ENCODE measurements around the gene STARD10. TPM values are rescaled to one million over a fixed set of nuclear protein-coding genes. Genes with fewer than 3 reads are reported as not detected.

STARD10 gene
- total and polyA plus RNA-seq, 9 of the 15 experiments (the other 6 are each of a cell fraction or from before 2014, with no cell fraction given), result 0.15 to 52.9 (median 32.3) TPM

GRCh38 chr11:72821920-72822799 lies 28.3 kb upstream of the STARD10 start (continued):
- TF ChIP-seq ZBTB9 (CRISPR knock-in tag; IDR thresholded peaks at IDR 0.05) (no peak; the same call in 1 of the 2 replicates), ZNF699 (CRISPR knock-in tag; IDR thresholded peaks at IDR 0.05; ENCODE audit: insufficient replicate concordance) (no peak)

DNA sequence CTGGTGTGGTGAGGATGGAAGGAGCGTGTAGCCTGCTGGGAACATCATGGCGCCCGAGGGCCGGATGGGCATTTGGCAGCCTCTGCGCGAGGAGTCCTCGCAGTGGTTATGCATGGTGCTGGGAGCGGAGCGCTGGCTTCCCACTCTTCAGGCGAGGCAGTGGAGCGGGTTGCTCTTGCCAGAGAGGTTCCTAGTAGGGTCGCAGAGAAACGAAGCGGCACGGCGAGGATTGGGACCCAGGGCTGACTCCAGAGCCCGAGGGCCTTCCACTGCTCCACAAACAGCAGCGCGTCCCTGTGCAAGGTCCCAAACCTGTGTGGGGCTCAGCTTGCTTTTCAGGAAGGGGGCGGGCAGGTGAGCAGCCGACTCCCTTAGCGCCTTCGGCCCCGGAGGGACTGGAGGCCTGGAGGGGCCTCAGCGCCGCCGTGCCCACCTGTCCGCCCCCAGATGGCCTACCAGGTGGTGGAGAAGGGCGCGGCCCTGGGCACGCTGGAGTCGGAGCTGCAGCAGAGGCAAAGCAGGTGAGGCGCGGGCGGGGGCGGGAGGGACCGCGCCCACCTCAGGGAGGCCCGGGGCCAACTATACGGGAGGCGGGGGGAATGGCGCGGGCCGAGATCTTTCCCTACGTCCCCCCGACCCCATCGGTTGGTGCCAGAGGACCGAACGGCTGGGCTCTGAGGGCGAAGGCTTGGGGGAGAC lies 27.5 kb upstream of the STARD10 start:
- DNase-seq (ENCODE audit: extremely low read depth in 1 of 4, low spot score in 3 of 4) (peak in 2 of 4 experiments; percentile 53 to 55), ATAC-seq (peak; percentile 11), FAIRE-seq (no peak)
- BruUV-seq (replicated peaks), result no TSS peak
- Histone ChIP-seq H3K36me3 (ENCODE audit: control insufficient read depth, insufficient read depth, low read length) (no peaks in the 10 kb centered on the region), H3K9me3 (replicated peaks; ENCODE audit: control insufficient read depth, insufficient read depth, low read depth, low read length) (no peaks in the 10 kb centered on the region), H3K9ac (ENCODE audit: insufficient read depth in 1 of 2, low read depth in 2 of 2, low read length in 2 of 2) (peak overlapping the region; percentile 66 to 94), H3K27ac (ENCODE audit: extremely low read depth, low read depth, low read length) (peak overlapping the region; percentile 60; the same call in 1 of the 3 replicates), H4K20me1 (replicated peaks; ENCODE audit: control insufficient read depth, insufficient read depth, low read length) (no peaks in the 10 kb centered on the region), H3K27me3 (ENCODE audit: control insufficient read depth in 2 of 2, insufficient read depth in 2 of 2, low read length in 2 of 2) (no peaks in the 10 kb centered on the region), H3K79me2 (ENCODE audit: control insufficient read depth, insufficient read depth, low read length) (no peaks in the 10 kb centered on the region), H2AFZ (ENCODE audit: low read depth, low read length) (peak overlapping the region; percentile 96), H3K4me1 (replicated peaks in 1 of 2; ENCODE audit: control insufficient read depth in 2 of 2, insufficient read depth in 2 of 2, low read length in 2 of 2) (peaks cover 6 to 35% of the 10 kb centered on the region in 2 experiments; a peak in 4 of 5 replicates), H3K4me2 (ENCODE audit: insufficient read depth, low read length) (peak overlapping the region; percentile 85), H3K4me3 (peak overlapping the region; percentile 42), H3K9me1 (ENCODE audit: control insufficient read depth, insufficient read depth, low read length) (peaks cover 5% of the 10 kb centered on the region)
- CTCF ChIA-PET (ENCODE audit: low intra/inter-chr PET ratio), result interaction anchor here (0.7 kb wide), 1 partner anchor 319 kb away, joined by 3 read pairs; no protein-coding TSS in a partner anchor
- intact Hi-C loops (cut with micrococcal nuclease) (no loop called here), in situ Hi-C loops (cut with MboI) (no loop called here)
- POLR2A ChIA-PET, result interaction anchor here (0.6 to 1.1 kb wide), 6 partner anchors 8 to 558 kb away, joined by 3 to 4 read pairs (median 3); partner anchors contain the start of gene FCHSD2
- WGBS (ENCODE audit: insufficient coverage, low coverage, missing lambda C conversion rate), result 74% methylated on average over 28 of the region's 50 CpGs
- no peak for TF ChIP-seq THRA (IDR thresholded peaks at IDR 0.05)
- TF ChIP-seq JUND (IDR thresholded peaks at IDR 0.05; ENCODE audit: borderline replicate concordance, low read depth, low read length), result no peak
- TF ChIP-seq JUND (tag; IDR thresholded peaks at IDR 0.05; ENCODE audit: borderline replicate concordance, low read depth, low read length), result no peak
- TF ChIP-seq RERE (CRISPR knock-in tag; IDR thresholded peaks at IDR 0.05; ENCODE audit: borderline replicate concordance), result 0 out of 2 replicates have a peak, but pooled peaks have one; percentile 21

Measured in K562 (cell line).